Gastroesophageal sphincter (tissue), 3 donors: ENCODE measurements around the gene KCNMA1.

Source experiments
- EP300 ChIP-seq: sonication (generic); formaldehyde crosslinking; IDR thresholded peaks from one replicate; pipeline ENCODE4 v1.6.1; 2017; ENCODE audit warnings: antibody characterized with exemption, mild to moderate bottlenecking
- POLR2A ChIP-seq, 2 donors: fragments of 450-650 bp; IDR thresholded peaks; one replicate each; pipeline ENCODE4 v1.6.1; 2017; ENCODE audit warnings: antibody characterized with exemption in 2 of 2, mild to moderate bottlenecking in 2 of 2, moderate library complexity in 1 of 2
- POLR2AphosphoS5 ChIP-seq: sonication (generic); formaldehyde crosslinking; IDR thresholded peaks from one replicate; pipeline ENCODE4 v1.6.1; 2017; ENCODE audit warnings: antibody characterized with exemption
- TF ChIP-seq, protein P1 (sequence below), 4 experiments: fragments of 200-600 bp in 2 of 4; fragments of 450-650 bp in 2 of 4; sonication (generic) in 1 of 4; IDR thresholded peaks; one replicate each; pipeline ENCODE4 v1.5.1; 2017 to 2019; ENCODE audit warnings: antibody characterized with exemption in 4 of 4, mild to moderate bottlenecking in 2 of 4, moderate library complexity in 2 of 4

DNA sequence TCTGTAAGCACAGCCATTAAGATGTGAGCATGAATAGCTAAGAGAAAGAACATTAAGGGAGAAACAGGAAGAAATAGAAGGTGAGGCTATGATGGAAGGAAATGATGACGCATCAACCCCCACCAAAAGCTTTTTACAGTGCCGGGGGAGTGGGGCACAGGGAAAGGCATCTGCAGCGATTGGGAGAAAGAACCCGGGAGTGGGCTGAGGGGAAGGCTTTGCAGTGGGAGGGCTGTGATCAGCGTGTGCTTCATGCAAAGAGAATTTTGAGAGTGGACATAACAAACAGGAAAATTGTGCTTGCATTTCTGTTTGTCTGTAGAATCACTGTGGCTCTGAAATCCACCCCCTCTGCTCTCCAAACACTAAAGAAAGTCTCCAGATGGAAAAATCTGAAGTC is 250.8 kb downstream of the KCNMA1 start:
- TF ChIP-seq, protein P1, sequence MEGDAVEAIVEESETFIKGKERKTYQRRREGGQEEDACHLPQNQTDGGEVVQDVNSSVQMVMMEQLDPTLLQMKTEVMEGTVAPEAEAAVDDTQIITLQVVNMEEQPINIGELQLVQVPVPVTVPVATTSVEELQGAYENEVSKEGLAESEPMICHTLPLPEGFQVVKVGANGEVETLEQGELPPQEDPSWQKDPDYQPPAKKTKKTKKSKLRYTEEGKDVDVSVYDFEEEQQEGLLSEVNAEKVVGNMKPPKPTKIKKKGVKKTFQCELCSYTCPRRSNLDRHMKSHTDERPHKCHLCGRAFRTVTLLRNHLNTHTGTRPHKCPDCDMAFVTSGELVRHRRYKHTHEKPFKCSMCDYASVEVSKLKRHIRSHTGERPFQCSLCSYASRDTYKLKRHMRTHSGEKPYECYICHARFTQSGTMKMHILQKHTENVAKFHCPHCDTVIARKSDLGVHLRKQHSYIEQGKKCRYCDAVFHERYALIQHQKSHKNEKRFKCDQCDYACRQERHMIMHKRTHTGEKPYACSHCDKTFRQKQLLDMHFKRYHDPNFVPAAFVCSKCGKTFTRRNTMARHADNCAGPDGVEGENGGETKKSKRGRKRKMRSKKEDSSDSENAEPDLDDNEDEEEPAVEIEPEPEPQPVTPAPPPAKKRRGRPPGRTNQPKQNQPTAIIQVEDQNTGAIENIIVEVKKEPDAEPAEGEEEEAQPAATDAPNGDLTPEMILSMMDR (IDR thresholded peaks at IDR 0.05) = no peak
- TF ChIP-seq POLR2A (IDR thresholded peaks at IDR 0.05) (no peak), EP300 (no peak), POLR2AphosphoS5 (peak; percentile 34)
